SK-N-SH (cell line): ENCODE data around the gene KCTD11. TPM values are rescaled to one million over a fixed set of nuclear protein-coding genes. Genes with fewer than 3 reads are reported as not detected.
A peak's percentile ranks its signal among the peaks of the same experiment; 100 is the strongest.

Experiments
- CTCF ChIA-PET: fragments of 300-600, 350-600 bp; formaldehyde crosslinking; extraction: SDS; loops from one replicate; lab custom pipeline; 2021; lab: Yijun Ruan, JAX
- POLR2A ChIA-PET: fragments of 350-600 bp; sonication (Branson Sonifier 250); formaldehyde crosslinking; extraction: SDS; loops from one replicate; lab custom pipeline; 2020; ENCODE audit warnings: antibody characterized with exemption, inconsistent platforms; lab: Yijun Ruan, JAX
- DNase-seq: peaks from one replicate; pipeline ENCODE4 v3.0.0; 2012
- H2AFZ ChIP-seq: fragments of 200-600 bp; sonication (generic); 2 replicates; pipeline ENCODE4 v1.8.1; 2016; ENCODE audit warnings: antibody characterized with exemption, mild to moderate bottlenecking, low read depth
- H3F3A ChIP-seq: fragments of 200-600 bp; sonication (generic); replicated peaks from 2 replicates; pipeline ENCODE3; 2016; ENCODE audit warnings: antibody characterized with exemption, mild to moderate bottlenecking; ENCODE audit not compliant: insufficient read depth
- H3K27ac ChIP-seq, 2 experiments: fragments of 200-500 bp in 1 of 2; fragments of 200-600 bp in 1 of 2; sonication (Bioruptor generic) in 1 of 2; sonication (generic), shearing (Covaris generic) in 1 of 2; 2 replicates each; pipeline versions ENCODE4 v1.5.1 to v1.6.1; 2014 to 2016; ENCODE audit warnings: low read depth in 2 of 2, inconsistent platforms in 1 of 2, low read length in 1 of 2, mild to moderate bottlenecking in 1 of 2, mixed read lengths in 1 of 2
- H3K27me3 ChIP-seq: fragments of 200-600 bp; sonication (generic), shearing (Covaris generic); 2 replicates; pipeline ENCODE4 v1.6.1; 2016; ENCODE audit warnings: mixed run types; ENCODE audit not compliant: insufficient read depth
- H3K36me3 ChIP-seq, 2 experiments: fragments of 200-500 bp in 1 of 2; fragments of 200-600 bp in 1 of 2; sonication (Bioruptor generic) in 1 of 2; sonication (generic) in 1 of 2; replicated peaks in 1 of 2; 2 replicates each; pipeline versions ENCODE3 to v1.5.1; 2014 to 2016; ENCODE audit warnings: low read length in 1 of 2, mild to moderate bottlenecking in 1 of 2; ENCODE audit not compliant: insufficient read depth in 2 of 2, control insufficient read depth in 1 of 2
- H3K4me1 ChIP-seq, 2 experiments: fragments of 200-500 bp in 1 of 2; fragments of 200-600 bp in 1 of 2; sonication (Bioruptor generic) in 1 of 2; sonication (generic), shearing (Covaris generic) in 1 of 2; 2 replicates each; pipeline versions ENCODE4 v1.5.1 to v1.6.1; 2014 to 2016; ENCODE audit warnings: low read depth in 1 of 2, low read length in 1 of 2, mixed run types in 1 of 2; ENCODE audit not compliant: insufficient read depth in 2 of 2, control insufficient read depth in 1 of 2
- H3K4me2 ChIP-seq: fragments of 200-600 bp; sonication (generic), shearing (Covaris generic); 2 replicates; pipeline ENCODE4 v1.6.1; 2017; ENCODE audit warnings: mixed run types
- H3K4me3 ChIP-seq, 2 experiments: fragments of 200-500 bp in 1 of 2; fragments of 200-600 bp in 1 of 2; sonication (Bioruptor generic) in 1 of 2; sonication (generic), shearing (Covaris generic) in 1 of 2; 2 replicates each; pipeline versions ENCODE4 v1.5.1 to v1.8.1; 2014 to 2016; ENCODE audit warnings: low read depth in 2 of 2, inconsistent platforms in 1 of 2, low read length in 1 of 2, mild to moderate bottlenecking in 1 of 2, mixed read lengths in 1 of 2, moderate library complexity in 1 of 2
- H3K79me2 ChIP-seq: fragments of 200-600 bp; sonication (generic); 2 replicates; pipeline ENCODE4 v1.8.1; 2017; ENCODE audit warnings: mild to moderate bottlenecking; ENCODE audit not compliant: insufficient read depth
- H3K9ac ChIP-seq: fragments of 200-600 bp; sonication (generic); 2 replicates; pipeline ENCODE4 v1.6.1; 2017; ENCODE audit warnings: mixed run types
- H3K9me2 ChIP-seq: fragments of 200-600 bp; sonication (generic); 2 replicates; pipeline ENCODE4 v1.6.1; 2017; ENCODE audit warnings: mixed run types
- H3K9me3 ChIP-seq: fragments of 200-600 bp; sonication (generic); 2 replicates; pipeline ENCODE4 v1.6.1; 2017; ENCODE audit warnings: mixed run types, mild to moderate bottlenecking, moderate library complexity
- H4K20me1 ChIP-seq: fragments of 200-600 bp; sonication (generic); 2 replicates; pipeline ENCODE4 v1.6.1; 2017; ENCODE audit warnings: mild to moderate bottlenecking, mixed run types; ENCODE audit not compliant: insufficient read depth
- CTCF ChIP-seq: fragments of 200-600 bp; sonication (generic); IDR thresholded peaks from 2 replicates; pipeline ENCODE4 v1.6.1; 2017; ENCODE audit warnings: antibody characterized with exemption, mild to moderate bottlenecking, moderate library complexity
- ELF1 ChIP-seq: IDR thresholded peaks from 2 replicates; pipeline ENCODE4 v1.4.0; 2012
- EP300 ChIP-seq, 2 experiments: IDR thresholded peaks; 2 replicates each; pipeline versions ENCODE4 v1.4.0 to v1.6.1; 2012; ENCODE audit warnings: borderline replicate concordance in 1 of 2, low read depth in 1 of 2, low read length in 1 of 2
- EZH2phosphoT487 ChIP-seq: fragments of 200-600 bp; sonication (generic); IDR thresholded peaks from 2 replicates; pipeline ENCODE4 v1.6.1; 2017; ENCODE audit warnings: low read depth, mixed run types, mild to moderate bottlenecking, antibody characterized with exemption, moderate library complexity, borderline replicate concordance
- FOSL2 ChIP-seq: IDR thresholded peaks from 2 replicates; pipeline ENCODE4 v1.4.0; 2012; ENCODE audit warnings: low read depth, mild to moderate bottlenecking, moderate library complexity, borderline replicate concordance
- FOXJ3 ChIP-seq: sonication (generic); formaldehyde crosslinking; IDR thresholded peaks from 2 replicates; pipeline ENCODE4 v1.5.1; 2020; ENCODE audit warnings: mild to moderate bottlenecking, missing genetic modification reagents
- FOXM1 ChIP-seq: IDR thresholded peaks from 2 replicates; pipeline ENCODE4 v1.4.0; 2012; ENCODE audit warnings: low read depth, mild to moderate bottlenecking
- IRF3 ChIP-seq: fragments of 150-350 bp; IDR thresholded peaks from 2 replicates; pipeline ENCODE4 v1.6.1; 2016; ENCODE audit warnings: mild to moderate bottlenecking, low read depth, low read length
- JUND ChIP-seq: IDR thresholded peaks from 2 replicates; pipeline ENCODE4 v1.4.0; 2012
- MEF2A ChIP-seq: IDR thresholded peaks from 2 replicates; pipeline ENCODE4 v1.4.0; 2012; ENCODE audit warnings: low read depth, borderline replicate concordance
- MXI1 ChIP-seq: IDR thresholded peaks from 2 replicates; pipeline ENCODE4 v1.6.1; 2012; ENCODE audit warnings: mild to moderate bottlenecking, low read depth, low read length, improper control_type of control experiment
- NRF1 ChIP-seq: IDR thresholded peaks from 2 replicates; pipeline ENCODE4 v1.6.1; 2012; ENCODE audit warnings: low read depth, mild to moderate bottlenecking, low read length
- PBX3 ChIP-seq: IDR thresholded peaks from 2 replicates; pipeline ENCODE4; 2012
- RAD21 ChIP-seq: IDR thresholded peaks from 2 replicates; pipeline ENCODE4 v1.6.1; 2012; ENCODE audit warnings: mild to moderate bottlenecking, low read length
- RCOR1 ChIP-seq: fragments of 150-350 bp; IDR thresholded peaks from 2 replicates; pipeline ENCODE4 v1.6.1; 2017; ENCODE audit warnings: antibody characterized with exemption, low read length
- RXRA ChIP-seq: IDR thresholded peaks from 2 replicates; pipeline ENCODE4 v1.4.0; 2012; ENCODE audit warnings: low read depth, mild to moderate bottlenecking, borderline replicate concordance
- SMC3 ChIP-seq: IDR thresholded peaks from 2 replicates; pipeline ENCODE4 v1.6.1; 2012; ENCODE audit warnings: low read depth, low read length, improper control_type of control experiment
- TEAD4 ChIP-seq: IDR thresholded peaks from 2 replicates; pipeline ENCODE4 v1.4.0; 2012; ENCODE audit warnings: mild to moderate bottlenecking, borderline replicate concordance; ENCODE audit not compliant: insufficient read depth
- USF1 ChIP-seq: IDR thresholded peaks from 2 replicates; pipeline ENCODE4 v1.4.0; 2012; ENCODE audit warnings: low read depth, borderline replicate concordance
- USF2 ChIP-seq: fragments of 150-350 bp; IDR thresholded peaks from 2 replicates; pipeline ENCODE4 v1.6.1; 2017; ENCODE audit warnings: antibody characterized with exemption, low read length, low read depth, borderline replicate concordance
- ZBTB33 ChIP-seq: IDR thresholded peaks from 2 replicates; pipeline ENCODE4 v1.4.0; 2012; ENCODE audit warnings: low read depth, borderline replicate concordance
- WGBS: methylation state at CpG from one replicate; pipeline ENCODE4 v1.1.6; 2017; ENCODE audit warnings: low lambda C conversion rate; 5-methylcytosine and 5-hydroxymethylcytosine counted together
- polyA plus RNA-seq, 3 experiments: library from polyadenylated mRNA; depleted of rRNA; stranded (reverse); fragments of >200 nt; gene quantifications; 2 replicates each; pipeline ENCODE4 v1.2.3, GENCODE V29; 2012

The KCTD11 gene
- polyA plus RNA-seq, 1 of the 3 experiments (the other 2 are of a cell fraction) = 9.5 TPM

GRCh38 chr17:7351665-7352502 is at the start of gene KCTD11 (continued):
- TF ChIP-seq FOSL2 = no peak
- peak in 1 of 2 experiments; percentile 14; a peak in 1 of 4 replicates for TF ChIP-seq EP300 (IDR thresholded peaks at IDR 0.05; ENCODE audit: borderline replicate concordance in 1 of 2, low read depth in 1 of 2, low read length in 1 of 2)
- TF ChIP-seq SMC3 = no peak
- TF ChIP-seq PBX3 = no peak; the same call in 1 of the 2 replicates
- TF ChIP-seq ELF1 = peak; percentile 55

GRCh38 chr17:7304179-7304578 is 47.8 kb upstream of the KCTD11 start:
- CTCF ChIA-PET = interaction anchor here (1.1 to 3.6 kb wide), 2 partner anchors 23 to 259 kb away, joined by 3 to 14 read pairs; partner anchors contain the start of gene SLC2A4
- WGBS = 88% methylated on average over 7 of the region's 7 CpGs

More at GRCh38 chr17:7304179-7304578, 47.8 kb upstream of the KCTD11 start:
- Histone ChIP-seq H3K4me3 (no peak overlapping the region), H3K27me3 (no peaks in the 10 kb centered on the region), H2AFZ (no peak overlapping the region), H3K9me2 (no peaks in the 10 kb centered on the region), H4K20me1 (peaks cover 9% of the 10 kb centered on the region), H3K36me3 (peaks cover 0 to 1% of the 10 kb centered on the region in 2 experiments), H3K79me2 (peaks cover 17% of the 10 kb centered on the region), H3K9me3 (no peaks in the 10 kb centered on the region)
- POLR2A ChIA-PET = no interaction called here
- TF ChIP-seq RXRA (no peak), IRF3 (no peak), EZH2phosphoT487 (no peak), USF2 (no peak), MXI1 (no peak), NRF1 (no peak), TEAD4 (no peak), CTCF (no peak), ZBTB33 (no peak), RAD21 (no peak), RCOR1 (no peak), FOXM1 (no peak), FOXJ3 (no peak), MEF2A (no peak), JUND (no peak), USF1 (no peak)
- TF ChIP-seq, all 33 proteins: peak for 0
- DNase-seq = no peak
- no peak overlapping the region for H3K9ac ChIP-seq
- no peak overlapping the region for H3K4me2 ChIP-seq
- H3K27ac ChIP-seq = no peak overlapping the region
- peaks cover 17% of the 10 kb centered on the region for H3F3A ChIP-seq
- peaks cover 1 to 2% of the 10 kb centered on the region in 2 experiments; a peak in 3 of 4 replicates for H3K4me1 ChIP-seq
